ENCODE data around the gene EFNB3. TPM values are rescaled to one million over a fixed set of nuclear protein-coding genes. Genes with fewer than 3 reads are reported as not detected.

The EFNB3 gene
- total RNA-seq = 1 to 10 TPM; 5.4 to 8.5 (median 7.6) TPM

- no peak for TF ChIP-seq POLR2A (IDR thresholded peaks at IDR 0.05)
- no peak for TF ChIP-seq CTCF (IDR thresholded peaks at IDR 0.05)
- H3K4me3 ChIP-seq (ENCODE audit: low read depth, poor library complexity, severe bottlenecking) = peak within 1 kb of the TSS; percentile 16
- 1 to 2% methylated on average over 25 to 31 of the region's 45 CpGs for WGBS, 2 donors
- no peak for DNase-seq (ENCODE audit: low spot score in 2 of 2)
- intact Hi-C loops (cut with DNase I; ENCODE audit: low total_unique reads) = no loop called here
Observed at GRCh38 chr17:7704601-7705268, at the start of gene EFNB3. EFNB3 (plus strand) TSS chr17:7705202; CDS start chr17:7705599, 397 bp downstream.

GRCh38 chr17:7655541-7655840 is 49.5 kb upstream of the EFNB3 start:
- TF ChIP-seq POLR2A (IDR thresholded peaks at IDR 0.05) (no peak), CTCF (IDR thresholded peaks at IDR 0.05) (no peak)
- WGBS, 2 donors = 91 to 92% methylated on average over 17 of the region's 17 CpGs
- no peak overlapping the region for H3K4me3 ChIP-seq (ENCODE audit: low read depth, poor library complexity, severe bottlenecking)
- DNase-seq (ENCODE audit: low spot score in 2 of 2) = no peak
- intact Hi-C loops (cut with DNase I; ENCODE audit: low total_unique reads) = no loop called here

GRCh38 chr17:7656958-7657609 is 47.9 kb upstream of the EFNB3 start:
- intact Hi-C loops (cut with DNase I; ENCODE audit: low total_unique reads) = no loop called here
- WGBS, 2 donors = 49 to 57% methylated on average over 10 of the region's 10 CpGs
- no peak overlapping the region for H3K4me3 ChIP-seq (ENCODE audit: low read depth, poor library complexity, severe bottlenecking)
- DNase-seq (ENCODE audit: low spot score in 2 of 2) = no peak
- TF ChIP-seq CTCF (IDR thresholded peaks at IDR 0.05) (no peak), POLR2A (IDR thresholded peaks at IDR 0.05) (no peak)

- no peak for DNase-seq (ENCODE audit: low spot score in 2 of 2)
- intact Hi-C loops (cut with DNase I; ENCODE audit: low total_unique reads) = no loop called here
- no peak overlapping the region for H3K4me3 ChIP-seq (ENCODE audit: low read depth, poor library complexity, severe bottlenecking)
- 78 to 79% methylated on average over 10 of the region's 10 CpGs for WGBS, 2 donors
- TF ChIP-seq POLR2A (IDR thresholded peaks at IDR 0.05) (no peak), CTCF (IDR thresholded peaks at IDR 0.05) (no peak)
Observed at GRCh38 chr17:7667656-7668406, 37.2 kb upstream of the EFNB3 start.

- DNase-seq (ENCODE audit: low spot score in 2 of 2) = no peak
- 91 to 95% methylated on average over 7 of the region's 7 CpGs for WGBS, 2 donors
- no peak overlapping the region for H3K4me3 ChIP-seq (ENCODE audit: low read depth, poor library complexity, severe bottlenecking)
- intact Hi-C loops (cut with DNase I; ENCODE audit: low total_unique reads) = no loop called here
- no peak for TF ChIP-seq POLR2A (IDR thresholded peaks at IDR 0.05)
- TF ChIP-seq CTCF (IDR thresholded peaks at IDR 0.05) = no peak
Observed at GRCh38 chr17:7668482-7668881, 36.5 kb upstream of the EFNB3 start.
